GM21619 (cell line): ENCODE measurements around the gene GALNT14.

Source experiments
- ATAC-seq: cut with Tn5 transposase; IDR thresholded peaks from one replicate; pipeline ENCODE4 v1.9.1; 2021; ENCODE audit not compliant: unreplicated experiment

GALNT14 gene

DNA sequence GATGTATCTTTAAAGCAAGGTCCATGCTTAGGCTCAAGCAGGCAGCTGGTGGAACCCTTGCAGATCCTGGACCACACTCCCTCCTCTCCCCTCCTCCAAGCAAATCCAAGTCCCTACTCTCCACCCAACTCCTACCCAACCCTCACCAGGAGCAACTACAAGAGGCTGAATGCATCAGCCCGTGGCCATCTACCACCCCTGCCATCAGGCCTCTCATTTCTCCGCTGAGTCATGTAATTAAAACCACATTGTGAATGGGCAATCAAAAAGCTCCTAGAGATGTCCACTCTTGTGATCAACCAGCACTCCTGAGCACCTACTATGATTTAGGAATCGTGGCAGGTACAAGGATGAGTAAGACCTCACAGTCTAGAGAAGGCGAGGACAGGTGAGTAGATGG, 188.8 kb downstream of the GALNT14 start:
- ATAC-seq = no peak

GRCh38 chr2:30948857-30949256, 189.4 kb downstream of the GALNT14 start:
- no peak for ATAC-seq

- no peak for ATAC-seq
Measured at GRCh38 chr2:30948130-30948529, 190.1 kb downstream of the GALNT14 start.

GRCh38 chr2:30947686-30948085, 190.6 kb downstream of the GALNT14 start:
- ATAC-seq = no peak

- no peak for ATAC-seq
Measured at GRCh38 chr2:30942419-30942818, 195.8 kb downstream of the GALNT14 start.

DNA sequence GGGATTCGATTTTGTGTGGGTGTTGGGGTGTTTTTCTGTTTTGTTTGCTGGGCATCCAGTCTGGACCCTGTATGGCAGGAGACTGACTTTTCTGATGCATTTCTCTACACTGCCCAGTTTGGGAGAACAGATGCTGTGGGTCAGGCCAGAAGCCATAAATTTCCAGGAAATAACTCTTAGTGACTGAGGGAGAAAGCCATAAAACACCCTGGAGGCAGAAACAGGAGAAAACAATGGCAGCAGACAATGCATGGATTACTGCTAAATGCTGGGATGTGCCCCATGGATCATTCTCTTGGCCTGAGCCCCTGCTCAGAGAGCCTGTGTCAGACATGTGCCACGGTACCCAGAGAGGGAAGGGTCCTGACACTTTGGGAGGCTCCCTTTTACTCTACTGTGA, 197.4 kb downstream of the GALNT14 start:
- ATAC-seq = no peak

GRCh38 chr2:30939364-30939763, 198.9 kb downstream of the GALNT14 start:
- no peak for ATAC-seq

GRCh38 chr2:30938196-30938595, 200.0 kb downstream of the GALNT14 start:
- no peak for ATAC-seq

GRCh38 chr2:30936977-30937376, 201.3 kb downstream of the GALNT14 start:
- no peak for ATAC-seq

GRCh38 chr2:30935795-30936194, 202.4 kb downstream of the GALNT14 start:
- no peak for ATAC-seq

DNA sequence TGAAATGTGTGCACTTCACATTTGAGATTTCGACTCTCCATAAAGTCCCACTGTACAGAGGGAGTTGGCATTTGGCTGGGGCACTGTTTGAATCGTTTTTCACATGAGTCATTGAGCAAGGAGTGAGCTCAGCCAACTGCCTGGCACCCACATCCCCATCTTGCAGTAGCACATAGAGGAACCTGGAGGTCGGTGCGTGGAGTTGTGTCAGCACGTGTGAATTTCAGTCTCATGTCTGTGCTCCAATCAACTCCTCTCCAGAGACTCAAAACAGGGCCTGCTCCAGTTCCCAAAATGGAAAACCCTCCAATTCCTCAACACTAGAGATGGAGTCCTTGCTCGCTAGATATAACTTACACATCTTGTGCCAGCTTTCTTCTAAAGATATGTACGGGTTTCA, 204.2 kb downstream of the GALNT14 start:
- no peak for ATAC-seq

GRCh38 chr2:30933496-30933895, 204.7 kb downstream of the GALNT14 start:
- no peak for ATAC-seq

DNA sequence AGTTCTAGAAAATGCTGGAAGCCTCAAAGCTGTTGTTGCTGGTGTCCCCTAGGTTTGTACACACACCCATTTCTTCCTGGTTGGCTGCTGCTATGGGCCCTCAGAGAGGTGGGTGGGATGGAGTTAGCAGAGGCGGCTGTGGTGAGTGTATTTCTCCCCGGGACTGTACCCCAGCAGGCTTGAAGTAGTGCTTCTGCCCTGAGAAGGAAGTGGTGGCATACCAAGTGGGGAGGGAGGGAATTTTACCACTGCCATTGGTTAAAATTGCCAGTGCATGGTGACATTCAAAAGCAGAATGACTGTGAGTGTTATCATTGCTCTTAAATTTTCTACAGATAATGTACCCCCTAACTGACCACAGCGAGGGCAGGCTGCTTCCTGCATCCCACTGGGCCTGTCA, 205.4 kb downstream of the GALNT14 start:
- ATAC-seq = no peak

- ATAC-seq = no peak
Measured at GRCh38 chr2:30931841-30932407, 206.3 kb downstream of the GALNT14 start.

DNA sequence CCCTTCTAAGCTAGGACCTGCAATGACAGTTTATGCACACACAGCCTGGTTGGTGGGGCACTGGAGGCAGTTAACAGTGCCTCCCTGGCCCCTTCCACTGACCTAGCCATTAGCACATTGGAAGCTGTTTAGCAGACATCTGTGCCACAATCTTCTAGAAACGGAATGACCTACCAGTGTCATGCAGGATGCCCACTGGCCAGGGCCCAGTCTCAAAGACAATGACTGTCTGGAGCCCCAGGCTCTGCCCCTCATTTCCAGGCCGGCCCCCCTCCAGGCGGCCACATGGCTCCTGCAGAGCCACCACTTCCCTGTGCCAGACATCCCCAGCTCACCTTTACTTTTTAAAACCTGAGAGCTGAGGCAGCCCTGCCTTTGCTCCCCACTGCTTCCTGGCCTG, 207.5 kb downstream of the GALNT14 start:
- ATAC-seq = no peak

- no peak for ATAC-seq
Measured at GRCh38 chr2:30927465-30928075, 210.7 kb downstream of the GALNT14 start.

- ATAC-seq = no peak
Measured at GRCh38 chr2:30926606-30927005, 211.6 kb downstream of the GALNT14 start.

DNA sequence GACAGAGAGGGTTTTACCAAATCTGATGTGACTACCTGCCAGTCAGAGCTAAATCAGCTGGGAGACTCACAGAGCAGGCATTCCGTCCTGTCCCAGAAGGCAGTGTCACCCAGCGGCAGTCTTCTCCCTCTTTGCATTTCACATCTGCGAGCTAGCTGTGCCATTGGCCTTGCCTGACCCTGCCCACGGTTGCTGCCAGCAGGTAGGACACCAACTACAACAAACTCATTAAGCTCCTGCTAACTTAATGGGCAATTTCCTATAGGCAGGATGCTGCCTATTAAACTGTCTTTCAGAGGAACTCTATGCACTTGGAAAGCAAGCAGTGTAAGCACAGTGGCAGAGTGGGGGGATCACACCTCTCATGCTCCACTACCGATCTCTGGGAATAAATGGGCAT, 214.6 kb downstream of the GALNT14 start:
- ATAC-seq = no peak

- no peak for ATAC-seq
Measured at GRCh38 chr2:30920511-30920910, 217.7 kb downstream of the GALNT14 start.

- ATAC-seq = no peak
Measured at GRCh38 chr2:30915486-30915885, 222.8 kb downstream of the GALNT14 start.

DNA sequence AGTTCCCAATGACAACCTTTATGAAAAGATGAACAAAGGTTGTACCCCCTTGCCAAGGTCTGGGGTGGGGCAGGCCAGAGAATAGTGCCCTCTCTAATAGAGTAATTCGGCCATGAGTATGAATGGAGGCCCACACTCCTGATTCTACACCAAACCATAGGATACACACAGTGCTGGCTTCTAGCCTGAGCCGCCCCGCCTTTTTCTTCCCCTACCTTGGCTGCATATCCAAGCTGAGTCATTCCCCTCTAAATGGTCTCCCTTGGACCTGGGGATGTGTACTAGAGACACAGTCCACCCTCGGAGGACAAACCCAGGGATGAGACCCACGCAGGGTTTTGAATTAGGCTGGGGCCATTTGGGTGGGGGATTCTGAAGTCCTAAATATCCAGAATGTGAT, 223.8 kb downstream of the GALNT14 start:
- no peak for ATAC-seq

DNA sequence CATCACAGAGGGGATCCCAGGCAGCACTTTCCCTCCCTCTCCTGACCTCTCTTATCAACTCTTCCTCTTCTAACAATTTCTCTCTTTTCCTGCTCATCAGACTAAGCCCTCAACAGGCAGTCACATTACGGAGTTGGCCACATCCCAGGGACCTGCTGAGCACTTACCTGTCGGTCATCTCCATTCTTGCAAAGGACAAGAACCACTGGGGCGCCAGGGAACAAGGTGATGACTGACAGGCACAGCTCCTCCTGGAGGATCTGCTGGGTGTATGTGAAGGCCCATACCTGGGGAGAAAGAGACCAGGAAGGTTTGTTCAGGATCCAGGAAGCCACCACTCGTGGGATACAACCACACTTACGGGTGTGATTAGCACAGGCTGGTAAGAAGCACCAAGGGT, 226.2 kb downstream of the GALNT14 start:
- ATAC-seq = no peak

DNA sequence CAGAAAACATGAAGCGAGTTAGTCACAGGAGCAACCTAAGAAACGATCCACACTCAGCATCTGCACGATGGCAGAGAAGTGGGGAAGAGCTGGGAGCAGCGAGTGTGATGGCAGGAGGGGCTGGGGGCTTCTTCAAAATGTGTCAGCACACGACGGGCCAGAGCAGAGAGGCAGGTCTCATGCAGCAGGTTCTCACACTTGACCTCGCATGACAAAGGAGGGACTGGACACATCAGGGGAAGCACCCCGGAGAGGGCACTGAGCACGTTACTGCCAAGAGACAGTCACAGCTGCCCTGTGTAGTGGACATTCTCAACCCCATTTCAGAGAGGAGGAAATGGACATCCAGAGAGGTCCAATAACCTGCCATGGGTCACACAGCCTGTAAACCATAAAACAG, 226.9 kb downstream of the GALNT14 start:
- ATAC-seq = no peak
